GM12801 (cell line): ENCODE results near the gene DMPK.

Experiments used
- CTCF ChIP-seq: IDR thresholded peaks from one replicate; pipeline ENCODE4 v1.5.1; 2011; ENCODE audit warnings: control low read depth; ENCODE audit not compliant: insufficient read length; ENCODE audit errors: extremely low read depth

DMPK gene

GRCh38 chr19:45819769-45820168 is 37.5 kb upstream of the DMPK start:
- TF ChIP-seq CTCF: no peak

- TF ChIP-seq CTCF: no peak
Measured at GRCh38 chr19:45817725-45818301, 35.5 kb upstream of the DMPK start.

GRCh38 chr19:45817010-45817724 is 34.9 kb upstream of the DMPK start:
- TF ChIP-seq CTCF: peak; percentile 66

- TF ChIP-seq CTCF: no peak
Measured at GRCh38 chr19:45816236-45817009, 34.1 kb upstream of the DMPK start.

- TF ChIP-seq CTCF: no peak
Measured at GRCh38 chr19:45815481-45816216, 33.4 kb upstream of the DMPK start.

- TF ChIP-seq CTCF: no peak
Measured at GRCh38 chr19:45814851-45815480, 32.7 kb upstream of the DMPK start, which contains the start of gene RSPH6A. Gene RSPH6A (minus strand): TSS chr19:45815308. CDS start chr19:45815176, 132 bp downstream.
